ENCODE measurements around the gene KIF21B. TPM values are rescaled to one million over a fixed set of nuclear protein-coding genes. Genes with fewer than 3 reads are reported as not detected.

The KIF21B gene
- total and polyA plus RNA-seq, 9 of the 15 experiments (the other 6 are each of a cell fraction or from before 2014, with no cell fraction given), result 0.46 to 13.4 (median 5.9) TPM

DNA sequence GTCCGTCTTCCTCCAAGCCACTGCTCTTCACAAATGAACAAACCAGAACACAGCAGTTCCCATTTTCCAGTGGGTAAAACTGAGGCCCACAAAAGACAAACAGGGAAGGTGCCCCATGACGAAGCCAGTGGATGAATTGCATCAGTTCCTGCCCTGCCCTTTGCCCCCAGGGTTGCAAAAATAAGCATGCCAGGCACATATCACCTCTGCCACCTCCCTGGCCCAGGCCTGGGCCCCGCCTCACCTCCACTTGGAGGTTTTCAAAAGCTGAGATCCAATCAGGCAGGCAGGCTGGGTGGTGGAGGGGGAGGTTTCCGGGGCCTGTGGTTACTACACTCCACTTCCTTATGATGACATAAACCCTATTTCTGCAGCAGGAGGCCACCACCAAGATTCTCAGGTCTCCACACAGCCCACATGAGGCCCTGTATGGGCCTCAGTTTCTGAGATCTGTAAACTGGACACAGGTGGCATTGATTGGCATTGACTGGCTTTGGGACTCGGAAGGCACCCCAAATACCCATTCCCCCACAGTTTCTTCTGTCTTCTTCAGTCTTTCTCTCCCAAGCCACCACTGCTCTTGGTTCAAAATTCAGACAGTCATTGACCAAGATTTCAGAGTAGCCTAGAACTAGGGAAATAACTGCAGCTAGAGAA, 4.1 kb downstream of the KIF21B start (continued):
- TF ChIP-seq, protein P1, sequence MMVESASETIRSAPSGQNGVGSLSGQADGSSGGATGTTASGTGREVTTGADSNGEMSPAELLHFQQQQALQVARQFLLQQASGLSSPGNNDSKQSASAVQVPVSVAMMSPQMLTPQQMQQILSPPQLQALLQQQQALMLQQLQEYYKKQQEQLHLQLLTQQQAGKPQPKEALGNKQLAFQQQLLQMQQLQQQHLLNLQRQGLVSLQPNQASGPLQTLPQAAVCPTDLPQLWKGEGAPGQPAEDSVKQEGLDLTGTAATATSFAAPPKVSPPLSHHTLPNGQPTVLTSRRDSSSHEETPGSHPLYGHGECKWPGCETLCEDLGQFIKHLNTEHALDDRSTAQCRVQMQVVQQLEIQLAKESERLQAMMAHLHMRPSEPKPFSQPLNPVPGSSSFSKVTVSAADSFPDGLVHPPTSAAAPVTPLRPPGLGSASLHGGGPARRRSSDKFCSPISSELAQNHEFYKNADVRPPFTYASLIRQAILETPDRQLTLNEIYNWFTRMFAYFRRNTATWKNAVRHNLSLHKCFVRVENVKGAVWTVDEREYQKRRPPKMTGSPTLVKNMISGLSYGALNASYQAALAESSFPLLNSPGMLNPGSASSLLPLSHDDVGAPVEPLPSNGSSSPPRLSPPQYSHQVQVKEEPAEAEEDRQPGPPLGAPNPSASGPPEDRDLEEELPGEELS (CRISPR knock-in tag; IDR thresholded peaks at IDR 0.05; ENCODE audit: borderline replicate concordance), result no peak
- TF ChIP-seq, protein P2, sequence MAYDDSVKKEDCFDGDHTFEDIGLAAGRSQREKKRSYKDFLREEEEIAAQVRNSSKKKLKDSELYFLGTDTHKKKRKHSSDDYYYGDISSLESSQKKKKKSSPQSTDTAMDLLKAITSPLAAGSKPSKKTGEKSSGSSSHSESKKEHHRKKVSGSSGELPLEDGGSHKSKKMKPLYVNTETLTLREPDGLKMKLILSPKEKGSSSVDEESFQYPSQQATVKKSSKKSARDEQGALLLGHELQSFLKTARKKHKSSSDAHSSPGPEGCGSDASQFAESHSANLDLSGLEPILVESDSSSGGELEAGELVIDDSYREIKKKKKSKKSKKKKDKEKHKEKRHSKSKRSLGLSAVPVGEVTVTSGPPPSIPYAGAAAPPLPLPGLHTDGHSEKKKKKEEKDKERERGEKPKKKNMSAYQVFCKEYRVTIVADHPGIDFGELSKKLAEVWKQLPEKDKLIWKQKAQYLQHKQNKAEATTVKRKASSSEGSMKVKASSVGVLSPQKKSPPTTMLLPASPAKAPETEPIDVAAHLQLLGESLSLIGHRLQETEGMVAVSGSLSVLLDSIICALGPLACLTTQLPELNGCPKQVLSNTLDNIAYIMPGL (CRISPR knock-in tag; IDR thresholded peaks at IDR 0.05), result no peak
- TF ChIP-seq, protein P3, sequence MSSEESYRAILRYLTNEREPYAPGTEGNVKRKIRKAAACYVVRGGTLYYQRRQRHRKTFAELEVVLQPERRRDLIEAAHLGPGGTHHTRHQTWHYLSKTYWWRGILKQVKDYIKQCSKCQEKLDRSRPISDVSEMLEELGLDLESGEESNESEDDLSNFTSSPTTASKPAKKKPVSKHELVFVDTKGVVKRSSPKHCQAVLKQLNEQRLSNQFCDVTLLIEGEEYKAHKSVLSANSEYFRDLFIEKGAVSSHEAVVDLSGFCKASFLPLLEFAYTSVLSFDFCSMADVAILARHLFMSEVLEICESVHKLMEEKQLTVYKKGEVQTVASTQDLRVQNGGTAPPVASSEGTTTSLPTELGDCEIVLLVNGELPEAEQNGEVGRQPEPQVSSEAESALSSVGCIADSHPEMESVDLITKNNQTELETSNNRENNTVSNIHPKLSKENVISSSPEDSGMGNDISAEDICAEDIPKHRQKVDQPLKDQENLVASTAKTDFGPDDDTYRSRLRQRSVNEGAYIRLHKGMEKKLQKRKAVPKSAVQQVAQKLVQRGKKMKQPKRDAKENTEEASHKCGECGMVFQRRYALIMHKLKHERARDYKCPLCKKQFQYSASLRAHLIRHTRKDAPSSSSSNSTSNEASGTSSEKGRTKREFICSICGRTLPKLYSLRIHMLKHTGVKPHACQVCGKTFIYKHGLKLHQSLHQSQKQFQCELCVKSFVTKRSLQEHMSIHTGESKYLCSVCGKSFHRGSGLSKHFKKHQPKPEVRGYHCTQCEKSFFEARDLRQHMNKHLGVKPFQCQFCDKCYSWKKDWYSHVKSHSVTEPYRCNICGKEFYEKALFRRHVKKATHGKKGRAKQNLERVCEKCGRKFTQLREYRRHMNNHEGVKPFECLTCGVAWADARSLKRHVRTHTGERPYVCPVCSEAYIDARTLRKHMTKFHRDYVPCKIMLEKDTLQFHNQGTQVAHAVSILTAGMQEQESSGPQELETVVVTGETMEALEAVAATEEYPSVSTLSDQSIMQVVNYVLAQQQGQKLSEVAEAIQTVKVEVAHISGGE (CRISPR knock-in tag; IDR thresholded peaks at IDR 0.05), result no peak
- TF ChIP-seq DDX20 (tag; IDR thresholded peaks at IDR 0.05; ENCODE audit: low read depth) (no peak), NR2C2 (CRISPR knock-in tag; IDR thresholded peaks at IDR 0.05) (no peak), NR2C2 (tag; IDR thresholded peaks at IDR 0.05) (peak; percentile 88), ZNF146 (CRISPR knock-in tag; IDR thresholded peaks at IDR 0.05; ENCODE audit: unreplicated experiment) (no peak), LCOR (CRISPR knock-in tag; IDR thresholded peaks at IDR 0.05) (peak; percentile 68; the same call in 1 of the 2 replicates), CREBBP (IDR thresholded peaks at IDR 0.05; ENCODE audit: low read depth, low read length) (no peak), FOXK1 (CRISPR knock-in tag; IDR thresholded peaks at IDR 0.05; ENCODE audit: borderline replicate concordance) (no peak), FOS (IDR thresholded peaks at IDR 0.05; ENCODE audit: extremely low read depth, insufficient read length) (no peak), YBX1 (IDR thresholded peaks at IDR 0.05) (no peak), BDP1 (IDR thresholded peaks at IDR 0.05; ENCODE audit: insufficient read depth, insufficient read length) (no peak), PHTF2 (CRISPR knock-in tag; IDR thresholded peaks at IDR 0.05) (no peak), ZNF507 (tag; conservative IDR thresholded peaks at IDR 0.05) (no peak), L3MBTL2 (IDR thresholded peaks at IDR 0.05) (peak; percentile 74; the same call in 1 of the 2 replicates)
- TF ChIP-seq, protein P4, sequence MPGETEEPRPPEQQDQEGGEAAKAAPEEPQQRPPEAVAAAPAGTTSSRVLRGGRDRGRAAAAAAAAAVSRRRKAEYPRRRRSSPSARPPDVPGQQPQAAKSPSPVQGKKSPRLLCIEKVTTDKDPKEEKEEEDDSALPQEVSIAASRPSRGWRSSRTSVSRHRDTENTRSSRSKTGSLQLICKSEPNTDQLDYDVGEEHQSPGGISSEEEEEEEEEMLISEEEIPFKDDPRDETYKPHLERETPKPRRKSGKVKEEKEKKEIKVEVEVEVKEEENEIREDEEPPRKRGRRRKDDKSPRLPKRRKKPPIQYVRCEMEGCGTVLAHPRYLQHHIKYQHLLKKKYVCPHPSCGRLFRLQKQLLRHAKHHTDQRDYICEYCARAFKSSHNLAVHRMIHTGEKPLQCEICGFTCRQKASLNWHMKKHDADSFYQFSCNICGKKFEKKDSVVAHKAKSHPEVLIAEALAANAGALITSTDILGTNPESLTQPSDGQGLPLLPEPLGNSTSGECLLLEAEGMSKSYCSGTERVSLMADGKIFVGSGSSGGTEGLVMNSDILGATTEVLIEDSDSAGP (CRISPR knock-in tag; IDR thresholded peaks at IDR 0.05), result peak; percentile 70; the same call in 1 of the 2 replicates
- TF ChIP-seq, protein P5, sequence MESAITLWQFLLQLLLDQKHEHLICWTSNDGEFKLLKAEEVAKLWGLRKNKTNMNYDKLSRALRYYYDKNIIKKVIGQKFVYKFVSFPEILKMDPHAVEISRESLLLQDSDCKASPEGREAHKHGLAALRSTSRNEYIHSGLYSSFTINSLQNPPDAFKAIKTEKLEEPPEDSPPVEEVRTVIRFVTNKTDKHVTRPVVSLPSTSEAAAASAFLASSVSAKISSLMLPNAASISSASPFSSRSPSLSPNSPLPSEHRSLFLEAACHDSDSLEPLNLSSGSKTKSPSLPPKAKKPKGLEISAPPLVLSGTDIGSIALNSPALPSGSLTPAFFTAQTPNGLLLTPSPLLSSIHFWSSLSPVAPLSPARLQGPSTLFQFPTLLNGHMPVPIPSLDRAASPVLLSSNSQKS (CRISPR knock-in tag; IDR thresholded peaks at IDR 0.05), result no peak
